ENCODE data around the gene HK3.

DNA sequence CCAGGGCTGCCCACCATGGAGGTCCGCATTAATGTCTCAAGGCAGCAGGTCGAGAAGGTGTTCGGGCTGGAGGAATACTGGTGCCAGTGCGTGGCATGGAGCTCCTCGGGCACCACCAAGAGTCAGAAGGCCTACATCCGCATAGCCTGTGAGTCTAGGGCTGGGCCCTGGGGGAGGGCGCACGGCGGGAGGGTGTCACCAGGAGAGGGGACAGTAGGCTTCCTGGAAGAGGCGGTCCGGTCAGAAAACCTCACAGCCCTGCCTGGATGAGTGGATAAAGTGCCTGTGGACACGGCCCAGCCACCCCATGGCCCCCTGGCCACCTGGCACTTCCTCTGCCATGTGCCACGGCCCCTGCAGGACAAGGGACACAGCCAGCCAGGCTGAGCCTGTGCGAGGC, 31.0 kb downstream of the HK3 start:
- TF ChIP-seq, protein P1, sequence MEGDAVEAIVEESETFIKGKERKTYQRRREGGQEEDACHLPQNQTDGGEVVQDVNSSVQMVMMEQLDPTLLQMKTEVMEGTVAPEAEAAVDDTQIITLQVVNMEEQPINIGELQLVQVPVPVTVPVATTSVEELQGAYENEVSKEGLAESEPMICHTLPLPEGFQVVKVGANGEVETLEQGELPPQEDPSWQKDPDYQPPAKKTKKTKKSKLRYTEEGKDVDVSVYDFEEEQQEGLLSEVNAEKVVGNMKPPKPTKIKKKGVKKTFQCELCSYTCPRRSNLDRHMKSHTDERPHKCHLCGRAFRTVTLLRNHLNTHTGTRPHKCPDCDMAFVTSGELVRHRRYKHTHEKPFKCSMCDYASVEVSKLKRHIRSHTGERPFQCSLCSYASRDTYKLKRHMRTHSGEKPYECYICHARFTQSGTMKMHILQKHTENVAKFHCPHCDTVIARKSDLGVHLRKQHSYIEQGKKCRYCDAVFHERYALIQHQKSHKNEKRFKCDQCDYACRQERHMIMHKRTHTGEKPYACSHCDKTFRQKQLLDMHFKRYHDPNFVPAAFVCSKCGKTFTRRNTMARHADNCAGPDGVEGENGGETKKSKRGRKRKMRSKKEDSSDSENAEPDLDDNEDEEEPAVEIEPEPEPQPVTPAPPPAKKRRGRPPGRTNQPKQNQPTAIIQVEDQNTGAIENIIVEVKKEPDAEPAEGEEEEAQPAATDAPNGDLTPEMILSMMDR (IDR thresholded peaks at IDR 0.05): no peak
- TF ChIP-seq POLR2A (IDR thresholded peaks at IDR 0.05): no peak
